ENCODE data around the gene C15orf39.

Gene C15orf39

GRCh38 chr15:75167588-75168350 is 33.9 kb upstream of the C15orf39 start (continued):
- TF ChIP-seq YY2 (tag by site-specific recombination; IDR thresholded peaks at IDR 0.05), result no peak
- no peak for TF ChIP-seq ZBTB17 (tag by site-specific recombination; IDR thresholded peaks at IDR 0.05)
- TF ChIP-seq ZNF404 (tag by site-specific recombination; IDR thresholded peaks at IDR 0.05), result no peak
- TF ChIP-seq, protein P1, sequence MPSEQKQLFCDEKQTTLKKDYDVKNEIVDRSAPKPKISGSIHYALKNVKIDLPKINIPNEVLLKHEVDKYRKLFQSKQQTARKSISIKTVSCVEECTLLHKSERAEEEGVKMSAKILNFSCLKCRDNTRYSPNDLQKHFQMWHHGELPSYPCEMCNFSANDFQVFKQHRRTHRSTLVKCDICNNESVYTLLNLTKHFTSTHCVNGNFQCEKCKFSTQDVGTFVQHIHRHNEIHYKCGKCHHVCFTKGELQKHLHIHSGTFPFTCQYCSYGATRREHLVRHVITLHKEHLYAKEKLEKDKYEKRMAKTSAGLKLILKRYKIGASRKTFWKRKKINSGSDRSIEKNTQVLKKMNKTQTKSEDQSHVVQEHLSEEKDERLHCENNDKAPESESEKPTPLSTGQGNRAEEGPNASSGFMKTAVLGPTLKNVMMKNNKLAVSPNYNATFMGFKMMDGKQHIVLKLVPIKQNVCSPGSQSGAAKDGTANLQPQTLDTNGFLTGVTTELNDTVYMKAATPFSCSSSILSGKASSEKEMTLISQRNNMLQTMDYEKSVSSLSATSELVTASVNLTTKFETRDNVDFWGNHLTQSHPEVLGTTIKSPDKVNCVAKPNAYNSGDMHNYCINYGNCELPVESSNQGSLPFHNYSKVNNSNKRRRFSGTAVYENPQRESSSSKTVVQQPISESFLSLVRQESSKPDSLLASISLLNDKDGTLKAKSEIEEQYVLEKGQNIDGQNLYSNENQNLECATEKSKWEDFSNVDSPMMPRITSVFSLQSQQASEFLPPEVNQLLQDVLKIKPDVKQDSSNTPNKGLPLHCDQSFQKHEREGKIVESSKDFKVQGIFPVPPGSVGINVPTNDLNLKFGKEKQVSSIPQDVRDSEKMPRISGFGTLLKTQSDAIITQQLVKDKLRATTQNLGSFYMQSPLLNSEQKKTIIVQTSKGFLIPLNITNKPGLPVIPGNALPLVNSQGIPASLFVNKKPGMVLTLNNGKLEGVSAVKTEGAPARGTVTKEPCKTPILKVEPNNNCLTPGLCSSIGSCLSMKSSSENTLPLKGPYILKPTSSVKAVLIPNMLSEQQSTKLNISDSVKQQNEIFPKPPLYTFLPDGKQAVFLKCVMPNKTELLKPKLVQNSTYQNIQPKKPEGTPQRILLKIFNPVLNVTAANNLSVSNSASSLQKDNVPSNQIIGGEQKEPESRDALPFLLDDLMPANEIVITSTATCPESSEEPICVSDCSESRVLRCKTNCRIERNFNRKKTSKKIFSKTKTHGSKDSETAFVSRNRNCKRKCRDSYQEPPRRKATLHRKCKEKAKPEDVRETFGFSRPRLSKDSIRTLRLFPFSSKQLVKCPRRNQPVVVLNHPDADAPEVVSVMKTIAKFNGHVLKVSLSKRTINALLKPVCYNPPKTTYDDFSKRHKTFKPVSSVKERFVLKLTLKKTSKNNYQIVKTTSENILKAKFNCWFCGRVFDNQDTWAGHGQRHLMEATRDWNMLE (tag by site-specific recombination; conservative IDR thresholded peaks at IDR 0.05; ENCODE audit: low read depth), result no peak
- TF ChIP-seq ZNF211 (tag by site-specific recombination; IDR thresholded peaks at IDR 0.05; ENCODE audit: low read depth), result no peak
- TF ChIP-seq KLF10 (tag by site-specific recombination; IDR thresholded peaks at IDR 0.05), result no peak
- no peak for TF ChIP-seq ZNF302 (tag by site-specific recombination; IDR thresholded peaks at IDR 0.05; ENCODE audit: low read depth)
- no peak for TF ChIP-seq GLI2 (tag by site-specific recombination; IDR thresholded peaks at IDR 0.05; ENCODE audit: borderline replicate concordance, low read depth)
- TF ChIP-seq HOXD13 (CRISPR knock-in tag; IDR thresholded peaks at IDR 0.05; ENCODE audit: borderline replicate concordance), result no peak

GRCh38 chr15:75168374-75168773 is 33.3 kb upstream of the C15orf39 start:
- H3K4me3 ChIP-seq (ENCODE audit: low read depth, low read length), result no peak overlapping the region
- POLR2A ChIA-PET, result no interaction called here
- H3K9me3 ChIP-seq (ENCODE audit: control insufficient read depth, insufficient read depth, low read depth, low read length), result no peaks in the 10 kb centered on the region
- H3K27ac ChIP-seq (ENCODE audit: extremely low read depth, low read depth, low read length), result no peak overlapping the region
- TF ChIP-seq ZNF274 (IDR thresholded peaks at IDR 0.05; ENCODE audit: low read length) (no peak), ZNF274 (tag by site-specific recombination; IDR thresholded peaks at IDR 0.05; ENCODE audit: borderline replicate concordance) (no peak), ZNF555 (tag by site-specific recombination; conservative IDR thresholded peaks at IDR 0.05) (no peak), FEZF1 (tag by site-specific recombination; IDR thresholded peaks at IDR 0.05) (no peak), ZNF280D (tag by site-specific recombination; IDR thresholded peaks at IDR 0.05) (no peak), ZNF398 (tag by site-specific recombination; IDR thresholded peaks at IDR 0.05) (no peak), ZNF169 (tag by site-specific recombination; IDR thresholded peaks at IDR 0.05) (no peak), ZNF837 (tag by site-specific recombination; IDR thresholded peaks at IDR 0.05) (no peak), KLF16 (tag by site-specific recombination; IDR thresholded peaks at IDR 0.05) (no peak), ZNF114 (tag by site-specific recombination; IDR thresholded peaks at IDR 0.05) (no peak), YY2 (tag by site-specific recombination; IDR thresholded peaks at IDR 0.05) (no peak), RBAK (tag by site-specific recombination; IDR thresholded peaks at IDR 0.05) (no peak), BCL11A (tag by site-specific recombination; IDR thresholded peaks at IDR 0.05; ENCODE audit: low read depth) (no peak)
- CTCF ChIA-PET, result no interaction called here
- H3K4me1 ChIP-seq (ENCODE audit: control insufficient read depth, insufficient read depth, low read length), result no peaks in the 10 kb centered on the region
- no peaks in the 10 kb centered on the region for H3K36me3 ChIP-seq (ENCODE audit: control insufficient read depth in 2 of 2, insufficient read depth in 1 of 2, low read length in 2 of 2)

All from HEK293 (cell line).